ENCODE results near the gene CHL1.

DNA sequence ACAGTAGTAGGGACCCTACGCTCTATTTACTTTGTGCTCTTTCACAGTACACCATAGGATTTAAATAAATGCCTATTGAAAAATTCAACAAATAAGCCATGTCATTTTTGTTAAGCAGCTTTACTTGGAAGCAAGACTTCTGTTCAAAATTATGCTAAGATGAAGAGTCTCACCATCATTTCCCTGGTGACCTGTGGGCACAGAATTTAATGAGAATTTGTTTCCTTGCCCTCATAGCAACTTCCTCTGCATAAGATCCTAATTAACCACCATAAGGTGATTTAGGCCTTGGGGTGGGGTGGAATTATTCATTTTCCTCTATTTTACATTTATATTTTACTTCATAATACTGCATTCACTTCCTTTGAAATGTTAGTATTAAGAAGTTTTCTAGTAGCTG lies 70.5 kb downstream of the CHL1 start:
- TF ChIP-seq POLR2A (IDR thresholded peaks at IDR 0.05; ENCODE audit: low read length) (no peak), GATA1 (IDR thresholded peaks at IDR 0.05; ENCODE audit: low read depth, low read length) (no peak)

Measured in erythroblast (primary cell).